Amygdala (tissue), 56 donors: ENCODE data around the gene GAGE1.
"Not testable (repeated sequence)": the region's sequence is repeated elsewhere in the genome, so short reads cannot be mapped to it uniquely, and the experiment has no call there.

Experiments used
- DNase-seq, 56 donors: peaks; one replicate each; lab custom pipeline; 2025; lab: John Stamatoyannopoulos, UW

Gene GAGE1, protein sequence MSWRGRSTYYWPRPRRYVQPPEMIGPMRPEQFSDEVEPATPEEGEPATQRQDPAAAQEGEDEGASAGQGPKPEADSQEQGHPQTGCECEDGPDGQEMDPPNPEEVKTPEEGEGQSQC

DNA sequence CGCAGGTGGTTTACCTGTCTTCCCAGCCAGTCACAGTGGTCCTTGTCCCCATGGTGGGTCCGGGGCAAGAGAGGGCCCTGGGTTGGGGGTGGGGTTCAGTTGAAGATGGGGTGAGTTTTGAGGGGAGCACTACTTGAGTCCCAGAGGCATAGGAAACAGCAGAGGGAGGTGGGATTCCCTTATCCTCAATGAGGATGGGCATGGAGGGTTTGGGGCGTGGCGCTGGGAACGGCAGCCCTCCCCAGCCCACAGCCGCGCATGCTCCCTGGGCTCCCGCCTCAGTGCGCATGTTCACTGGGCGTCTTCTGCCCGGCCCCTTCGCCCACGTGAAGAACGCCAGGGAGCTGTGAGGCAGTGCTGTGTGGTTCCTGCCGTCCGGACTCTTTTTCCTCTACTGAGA is at the start of gene GAGE1:
Gene GAGE1 (plus strand): TSS at position 301 of the 400 bp plus-strand sequence. CDS start 1,155 bp downstream, outside the sequence.
- not testable (repeated sequence) for DNase-seq

DNA sequence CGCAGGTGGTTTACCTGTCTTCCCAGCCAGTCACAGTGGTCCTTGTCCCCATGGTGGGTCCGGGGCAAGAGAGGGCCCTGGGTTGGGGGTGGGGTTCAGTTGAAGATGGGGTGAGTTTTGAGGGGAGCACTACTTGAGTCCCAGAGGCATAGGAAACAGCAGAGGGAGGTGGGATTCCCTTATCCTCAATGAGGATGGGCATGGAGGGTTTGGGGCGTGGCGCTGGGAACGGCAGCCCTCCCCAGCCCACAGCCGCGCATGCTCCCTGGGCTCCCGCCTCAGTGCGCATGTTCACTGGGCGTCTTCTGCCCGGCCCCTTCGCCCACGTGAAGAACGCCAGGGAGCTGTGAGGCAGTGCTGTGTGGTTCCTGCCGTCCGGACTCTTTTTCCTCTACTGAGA is 47.8 kb upstream of the GAGE1 start, which contains the start of gene GAGE12E:
Gene GAGE12E (plus strand): TSS at position 301 of the 400 bp plus-strand sequence. CDS start 1,155 bp downstream, outside the sequence.
- not testable (repeated sequence) for DNase-seq

- not testable (repeated sequence) for DNase-seq
Measured at GRCh38 chrX:49560542-49560941, 38.3 kb upstream of the GAGE1 start, which contains the start of gene GAGE12F. Gene GAGE12F, plus strand, starts transcription at chrX:49560842. Its CDS starts 1,155 bp downstream, at chrX:49561997.

DNA sequence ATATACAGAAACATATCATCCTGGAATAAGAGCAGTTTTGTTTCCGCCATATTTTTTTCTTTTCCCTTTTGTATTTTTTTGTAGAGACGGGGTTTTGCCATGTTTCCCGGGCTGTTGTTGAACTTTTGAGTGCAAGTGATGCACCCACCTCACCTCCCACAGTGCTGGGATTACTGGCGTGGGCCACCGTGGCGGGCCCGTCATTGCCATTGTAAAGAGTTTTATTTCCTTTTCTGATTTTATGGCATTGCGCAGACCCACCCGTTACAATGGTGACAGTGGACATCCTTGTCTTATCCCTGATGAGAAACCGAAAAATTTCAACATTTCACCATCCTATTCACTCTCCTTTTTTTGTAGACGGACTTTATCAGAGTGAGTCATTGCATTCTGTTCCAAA is 30.1 kb upstream of the GAGE1 start:
- not testable (repeated sequence) for DNase-seq

- DNase-seq = not testable (repeated sequence)
Measured at GRCh38 chrX:49569152-49569551, 29.7 kb upstream of the GAGE1 start.

- not testable (repeated sequence) for DNase-seq
Measured at GRCh38 chrX:49570100-49570499, 28.7 kb upstream of the GAGE1 start, which contains the start of gene GAGE12G. Gene GAGE12G, plus strand, starts transcription at chrX:49570400. Its CDS starts 1,155 bp downstream, at chrX:49571555.

DNA sequence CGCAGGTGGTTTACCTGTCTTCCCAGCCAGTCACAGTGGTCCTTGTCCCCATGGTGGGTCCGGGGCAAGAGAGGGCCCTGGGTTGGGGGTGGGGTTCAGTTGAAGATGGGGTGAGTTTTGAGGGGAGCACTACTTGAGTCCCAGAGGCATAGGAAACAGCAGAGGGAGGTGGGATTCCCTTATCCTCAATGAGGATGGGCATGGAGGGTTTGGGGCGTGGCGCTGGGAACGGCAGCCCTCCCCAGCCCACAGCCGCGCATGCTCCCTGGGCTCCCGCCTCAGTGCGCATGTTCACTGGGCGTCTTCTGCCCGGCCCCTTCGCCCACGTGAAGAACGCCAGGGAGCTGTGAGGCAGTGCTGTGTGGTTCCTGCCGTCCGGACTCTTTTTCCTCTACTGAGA is 19.2 kb upstream of the GAGE1 start, which contains the start of gene GAGE12H:
Gene GAGE12H (plus strand): TSS at position 301 of the 400 bp plus-strand sequence. CDS start 1,155 bp downstream, outside the sequence.
- DNase-seq = not testable (repeated sequence)

DNA sequence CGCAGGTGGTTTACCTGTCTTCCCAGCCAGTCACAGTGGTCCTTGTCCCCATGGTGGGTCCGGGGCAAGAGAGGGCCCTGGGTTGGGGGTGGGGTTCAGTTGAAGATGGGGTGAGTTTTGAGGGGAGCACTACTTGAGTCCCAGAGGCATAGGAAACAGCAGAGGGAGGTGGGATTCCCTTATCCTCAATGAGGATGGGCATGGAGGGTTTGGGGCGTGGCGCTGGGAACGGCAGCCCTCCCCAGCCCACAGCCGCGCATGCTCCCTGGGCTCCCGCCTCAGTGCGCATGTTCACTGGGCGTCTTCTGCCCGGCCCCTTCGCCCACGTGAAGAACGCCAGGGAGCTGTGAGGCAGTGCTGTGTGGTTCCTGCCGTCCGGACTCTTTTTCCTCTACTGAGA is 9.6 kb upstream of the GAGE1 start, which contains the start of gene GAGE2A:
Gene GAGE2A (plus strand): TSS at position 301 of the 400 bp plus-strand sequence. CDS start 1,155 bp downstream, outside the sequence.
- not testable (repeated sequence) for DNase-seq

- not testable (repeated sequence) for DNase-seq
Measured at GRCh38 chrX:49589769-49590478, 8.9 kb upstream of the GAGE1 start.

- not testable (repeated sequence) for DNase-seq
Measured at GRCh38 chrX:49590488-49590887, 8.3 kb upstream of the GAGE1 start.

DNA sequence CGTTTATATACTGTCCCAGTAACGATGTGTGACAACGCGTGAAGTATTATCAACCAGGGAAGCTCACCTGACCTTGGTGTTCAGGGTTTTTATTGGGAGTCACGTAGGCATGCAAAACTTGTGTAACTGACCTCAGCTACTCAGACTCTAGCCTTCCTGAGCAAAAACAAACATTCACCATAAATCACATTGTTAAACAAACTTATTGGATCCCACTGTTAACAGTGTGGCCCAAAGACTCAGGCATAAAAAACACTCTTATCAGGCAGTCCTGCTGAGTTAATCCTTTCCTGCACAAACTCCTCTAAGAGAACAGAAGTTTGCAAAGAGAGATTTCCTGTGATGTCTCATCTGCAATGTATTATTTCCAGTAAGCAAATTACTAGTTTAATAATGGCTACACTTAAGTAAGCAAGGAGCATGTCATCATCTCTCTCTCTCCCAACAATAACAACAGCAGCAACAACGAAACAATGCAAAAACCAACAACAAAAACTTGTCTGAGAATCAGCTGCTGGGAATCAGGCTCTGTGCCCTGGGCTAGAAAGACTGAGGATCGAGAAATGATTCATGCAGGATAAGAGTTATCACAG is 12.0 kb downstream of the GAGE1 start:
- no peak for DNase-seq

GRCh38 chrX:49618574-49618973 is 19.8 kb downstream of the GAGE1 start:
- DNase-seq = no peak

- DNase-seq = peak in 7 of 56 donors; percentile 0 to 14 (median 2)
Measured at GRCh38 chrX:49627086-49627777, 28.4 kb downstream of the GAGE1 start.

DNA sequence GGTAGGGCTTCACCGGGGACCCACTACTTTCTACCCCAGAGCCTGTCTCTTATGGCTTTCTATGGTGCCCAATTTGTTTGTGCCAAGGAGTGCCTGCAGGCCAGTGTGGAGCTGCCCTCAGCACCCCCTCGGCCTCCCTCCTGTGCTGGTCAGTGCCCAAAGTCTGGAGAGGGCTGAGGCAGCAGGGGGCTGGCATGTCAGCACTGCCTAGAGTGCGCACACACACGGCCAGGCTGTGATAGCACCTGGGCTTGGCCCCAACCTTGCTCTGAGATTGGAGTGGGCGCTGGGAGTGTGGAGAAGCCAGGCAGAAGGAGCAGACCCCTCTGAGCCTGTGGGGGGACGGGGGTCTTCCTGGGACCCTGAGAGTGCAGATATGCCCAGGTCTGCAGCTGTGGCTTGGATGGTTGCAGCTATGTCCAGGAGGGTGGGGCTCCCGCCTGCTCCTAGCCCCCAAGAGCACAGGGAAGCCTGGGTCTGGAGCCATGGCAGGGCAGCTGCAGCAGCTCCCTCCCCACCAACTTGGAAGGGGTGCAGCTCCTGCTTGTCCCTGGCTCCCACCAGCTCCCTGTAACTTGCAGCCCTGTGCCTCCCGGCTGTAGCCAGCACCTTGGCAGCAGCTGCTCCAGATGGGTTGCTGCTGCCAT is 46.3 kb downstream of the GAGE1 start:
- DNase-seq = no peak

GRCh38 chrX:49656533-49656932 is 57.7 kb downstream of the GAGE1 start:
- no peak for DNase-seq
